NCI-H2227 treated with DMSO at 0.1 percent for 48 hours (cell line): ENCODE measurements around the gene TAS2R60.
"Not testable (repeated sequence)": the region's sequence is repeated elsewhere in the genome, so short reads cannot be mapped to it uniquely, and the experiment has no call there.

Source experiments
- DNase-seq: peaks from one replicate; lab custom pipeline; 2025; lab: John Stamatoyannopoulos, UW

TAS2R60 gene

GRCh38 chr7:143479055-143479766 is 36.0 kb downstream of the TAS2R60 start:
- no peak for DNase-seq

- no peak for DNase-seq
These were observed 37.2 kb downstream of the TAS2R60 start for GRCh38 chr7:143480501-143480900.

- no peak for DNase-seq
These were observed 40.9 kb downstream of the TAS2R60 start for GRCh38 chr7:143484119-143484518.

- no peak for DNase-seq
These were observed 41.8 kb downstream of the TAS2R60 start for GRCh38 chr7:143485094-143485493.

- no peak for DNase-seq
These were observed 42.2 kb downstream of the TAS2R60 start for GRCh38 chr7:143485500-143485899.

GRCh38 chr7:143486266-143486665 is 43.0 kb downstream of the TAS2R60 start:
- DNase-seq, result not testable (repeated sequence)

GRCh38 chr7:143487061-143487460 is 43.8 kb downstream of the TAS2R60 start:
- DNase-seq, result no peak

- DNase-seq, result no peak
These were observed 44.3 kb downstream of the TAS2R60 start for GRCh38 chr7:143487566-143487965.

- no peak for DNase-seq
These were observed 47.6 kb downstream of the TAS2R60 start for GRCh38 chr7:143490717-143491306.

GRCh38 chr7:143492043-143492471 is 48.8 kb downstream of the TAS2R60 start:
- DNase-seq, result no peak

- DNase-seq, result no peak
These were observed 49.8 kb downstream of the TAS2R60 start for GRCh38 chr7:143492799-143493739.

- DNase-seq, result no peak
These were observed 50.5 kb downstream of the TAS2R60 start for GRCh38 chr7:143493751-143494150.
